Mesangial cell (primary cell): ENCODE data around the gene VASN. TPM values are rescaled to one million over a fixed set of nuclear protein-coding genes. Genes with fewer than 3 reads are reported as not detected.

Source experiments
- total RNA-seq: library from RNA; depleted of rRNA; stranded (reverse); fragments of >200 nt; gene quantifications from 2 replicates; pipeline ENCODE4 v1.2.3, GENCODE V29; 2015

VASN gene
- total RNA-seq, result 43.0 and 160 TPM in 2 replicates

DNA sequence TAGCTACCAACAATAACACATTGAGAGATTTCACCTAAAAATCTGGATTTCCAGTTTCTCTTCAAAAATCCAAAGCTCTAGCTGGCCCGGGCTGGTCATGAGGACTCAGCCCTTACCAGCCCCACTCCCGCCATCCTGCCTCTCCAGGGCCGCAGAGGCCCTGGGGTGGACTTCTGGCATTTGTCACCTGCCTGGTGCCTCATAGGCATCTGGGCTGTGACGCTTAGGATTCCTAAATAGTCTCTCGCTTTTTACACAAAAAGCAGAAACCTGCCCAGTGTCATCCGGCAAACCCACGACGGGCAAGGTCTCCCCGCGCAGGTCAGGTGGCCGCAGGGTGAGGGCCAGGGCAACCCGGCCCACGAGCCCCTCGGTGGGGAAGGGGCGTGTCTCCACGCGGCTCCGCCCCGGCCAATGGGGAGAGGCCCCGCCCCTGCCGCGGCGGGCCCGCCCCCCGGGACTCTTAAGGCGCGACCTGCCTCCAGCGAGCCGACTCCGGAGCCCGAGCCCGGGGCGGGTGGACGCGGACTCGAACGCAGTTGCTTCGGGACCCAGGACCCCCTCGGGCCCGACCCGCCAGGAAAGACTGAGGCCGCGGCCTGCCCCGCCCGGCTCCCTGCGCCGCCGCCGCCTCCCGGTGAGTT is at the start of gene VASN:
Gene VASN (plus strand): TSS at position 492 of the 644 bp plus-strand sequence. CDS start 9,030 bp downstream, outside the sequence.

DNA sequence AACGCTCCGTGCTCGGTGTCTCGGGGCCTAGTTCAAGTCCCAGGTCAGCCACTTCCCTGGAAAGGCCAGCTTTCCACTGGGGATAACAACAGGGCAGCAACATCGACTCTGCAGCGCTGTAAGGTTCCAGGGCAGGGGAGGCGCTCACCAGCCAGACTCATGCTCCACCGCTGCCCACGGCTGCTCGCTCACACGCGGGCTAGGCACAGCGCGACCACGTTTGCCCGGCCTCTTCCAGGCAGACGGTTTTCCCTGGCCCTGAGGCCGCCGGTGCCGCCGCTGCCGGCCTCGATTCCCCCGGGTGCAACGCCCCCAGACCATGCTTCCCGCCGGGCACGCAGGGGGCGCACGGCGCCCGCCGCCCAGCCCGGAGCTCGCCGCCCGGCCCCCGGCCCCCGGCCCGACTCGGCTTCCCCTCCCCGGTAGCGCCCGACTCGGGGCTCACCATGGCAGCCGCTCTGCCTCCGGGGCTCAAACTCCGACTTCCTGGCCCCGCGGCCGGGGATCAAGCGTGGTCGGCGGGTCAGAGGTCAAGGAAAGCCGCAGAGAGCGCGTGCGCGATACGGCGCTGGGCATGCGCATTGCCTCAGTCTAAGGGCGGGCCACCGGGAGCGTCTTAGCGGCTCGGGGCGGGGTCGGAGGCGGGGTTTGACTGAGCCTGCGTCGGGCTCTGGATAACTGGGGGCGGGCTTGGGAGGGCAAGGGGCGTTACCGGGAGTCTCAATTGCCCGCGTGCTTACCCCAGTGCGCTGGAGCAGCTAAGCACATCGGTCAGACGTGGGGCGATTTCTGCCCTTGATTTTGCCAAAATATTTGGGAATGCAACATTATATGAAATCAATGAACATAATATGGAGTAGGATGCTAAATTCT is 20.6 kb upstream of the VASN start, which contains the start of gene PAM16:
Gene PAM16 (minus strand): TSS at position 535 of the 873 bp plus-strand sequence. CDS start 87 bp downstream, at position 448.

DNA sequence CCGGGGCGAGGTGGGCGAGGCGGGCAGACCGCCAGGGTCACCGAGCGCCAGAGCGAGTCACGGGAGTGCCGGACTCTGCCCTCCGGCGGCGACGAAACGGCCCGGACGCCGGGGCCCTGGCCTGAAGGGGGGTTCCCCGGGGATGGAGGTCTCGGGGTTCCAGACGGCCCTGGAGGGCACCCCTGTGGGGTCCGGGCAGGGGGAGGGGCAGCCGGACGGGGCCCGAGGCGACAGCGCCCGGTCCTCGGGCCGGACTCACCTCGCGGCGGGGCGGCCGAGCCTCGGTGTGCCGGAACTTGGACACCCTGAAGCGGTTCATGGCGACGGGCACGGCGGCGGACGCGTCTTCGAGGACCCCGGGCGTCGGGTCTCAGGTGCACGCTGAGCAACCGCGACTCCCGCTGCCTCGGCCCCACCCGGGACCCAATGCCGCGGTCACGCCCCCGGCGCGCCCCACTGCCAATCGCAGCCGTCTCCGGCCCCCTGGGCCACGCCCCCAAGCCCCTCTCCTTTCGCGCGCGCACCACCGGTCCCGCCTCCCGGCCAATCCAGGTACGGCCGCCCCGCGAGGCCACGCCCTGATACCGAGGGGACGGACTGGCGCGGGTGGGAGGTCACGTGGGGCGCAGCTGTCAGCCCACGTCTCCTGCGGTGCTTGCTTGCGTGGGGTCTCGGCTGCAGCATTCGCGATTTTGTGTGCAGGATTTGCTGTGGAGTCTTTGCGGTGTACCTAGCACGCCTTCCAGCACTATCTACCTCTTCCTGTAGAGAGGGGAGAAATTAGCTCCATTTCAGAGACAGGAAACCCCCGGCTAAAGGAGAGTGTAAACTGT is 44.8 kb downstream of the VASN start, which contains the start of gene CORO7:
Gene CORO7 (minus strand): TSS at position 397 of the 833 bp plus-strand sequence. CDS start 78 bp downstream, at position 319.

DNA sequence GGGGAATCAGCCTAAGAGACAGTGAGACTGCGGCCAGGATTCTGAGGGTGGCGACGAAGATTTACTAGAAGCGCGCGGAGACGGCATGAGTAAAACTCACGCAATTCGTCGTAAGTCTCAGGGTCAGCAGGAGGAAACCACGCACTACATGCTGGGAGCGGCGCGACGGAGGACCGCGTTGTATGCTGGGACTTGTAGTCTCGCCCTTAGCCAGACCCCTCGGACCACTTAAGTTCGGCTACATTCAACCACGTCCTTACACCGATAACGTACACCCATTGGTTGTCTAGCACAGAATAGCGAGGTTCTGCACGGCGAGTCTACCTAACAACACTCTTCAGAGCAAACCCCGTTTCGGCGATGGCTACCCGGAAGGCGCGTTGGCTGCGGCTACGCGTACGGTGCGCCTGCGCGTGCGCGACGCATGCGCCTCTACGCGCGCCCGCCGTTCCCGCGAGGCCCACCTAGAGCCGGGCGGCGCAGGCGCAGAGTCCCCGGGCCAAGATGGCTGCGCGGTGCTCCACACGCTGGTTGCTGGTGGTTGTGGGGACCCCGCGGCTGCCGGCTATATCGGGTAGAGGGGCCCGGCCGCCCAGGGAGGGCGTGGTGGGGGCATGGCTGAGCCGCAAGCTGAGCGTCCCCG is 53.9 kb downstream of the VASN start, which contains the start of gene DNAJA3:
Gene DNAJA3 (plus strand): TSS at position 491 of the 643 bp plus-strand sequence. CDS start 14 bp downstream, at position 505.

Other genes with a start within 250 kb of the VASN start
- gene SRL, start 129.8 kb upstream of the VASN start, total RNA-seq, result not detected in 2 replicates
- gene TFAP4, start 98.8 kb upstream of the VASN start, total RNA-seq, result 10.1 and 11.2 TPM in 2 replicates
- 10.1 and 73.4 TPM in 2 replicates for gene GLIS2, start 55.8 kb upstream of the VASN start, total RNA-seq
- gene PAM16, start 20.5 kb upstream of the VASN start, total RNA-seq, result 41.7 and 73.7 TPM in 2 replicates
- gene CORO7, start 44.7 kb downstream of the VASN start, total RNA-seq, result 26.4 and 38.0 TPM in 2 replicates
- 38.8 and 63.2 TPM in 2 replicates for gene DNAJA3, start 54.0 kb downstream of the VASN start, total RNA-seq
- 55.3 and 96.1 TPM in 2 replicates for gene NMRAL1, start 102.8 kb downstream of the VASN start, total RNA-seq
- gene HMOX2, start 104.5 kb downstream of the VASN start, total RNA-seq, result 50.3 and 62.6 TPM in 2 replicates
- gene CDIP1, start 166.9 kb downstream of the VASN start, total RNA-seq, result 18.6 and 19.9 TPM in 2 replicates
- under 0.01 and 0.13 TPM in 2 replicates for gene C16orf96, start 184.5 kb downstream of the VASN start, total RNA-seq
- gene UBALD1, start 243.0 kb downstream of the VASN start, total RNA-seq, result 13.5 and 17.5 TPM in 2 replicates